Activated CD4-positive, alpha-beta T cell treated with anti-CD3 and anti-CD28 coated beads, Interleukin-2, amount 50 U/mL, for 24 hours (primary cell): ENCODE data around the gene KIAA0753.

Source experiments
- DNase-seq, 2 donors: peaks; one replicate each; pipeline ENCODE4 v3.0.0-alpha.2; 2020; ENCODE audit warnings: low read depth in 1 of 2, low spot score in 1 of 2

The KIAA0753 gene

DNA sequence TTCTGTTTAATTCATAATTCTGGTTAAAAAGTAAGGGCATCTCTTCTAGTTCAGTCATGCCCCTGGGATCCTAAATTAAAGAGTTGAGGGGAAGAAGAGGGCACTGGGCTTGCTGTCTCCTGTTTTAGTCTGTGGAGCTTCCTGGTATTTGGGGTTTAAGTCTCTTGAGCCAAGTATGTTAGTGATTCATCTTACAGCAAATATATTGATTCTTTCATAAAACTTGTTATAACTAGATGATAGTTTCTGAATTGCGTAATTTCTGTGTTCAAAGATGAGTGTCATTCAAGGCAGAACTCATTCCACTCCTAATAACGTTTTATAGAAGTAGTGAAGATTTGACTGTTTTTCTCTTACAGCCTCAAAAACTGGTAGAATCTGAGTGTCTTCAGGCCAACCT lies 2.1 kb upstream of the KIAA0753 start:
- no peak for DNase-seq

DNA sequence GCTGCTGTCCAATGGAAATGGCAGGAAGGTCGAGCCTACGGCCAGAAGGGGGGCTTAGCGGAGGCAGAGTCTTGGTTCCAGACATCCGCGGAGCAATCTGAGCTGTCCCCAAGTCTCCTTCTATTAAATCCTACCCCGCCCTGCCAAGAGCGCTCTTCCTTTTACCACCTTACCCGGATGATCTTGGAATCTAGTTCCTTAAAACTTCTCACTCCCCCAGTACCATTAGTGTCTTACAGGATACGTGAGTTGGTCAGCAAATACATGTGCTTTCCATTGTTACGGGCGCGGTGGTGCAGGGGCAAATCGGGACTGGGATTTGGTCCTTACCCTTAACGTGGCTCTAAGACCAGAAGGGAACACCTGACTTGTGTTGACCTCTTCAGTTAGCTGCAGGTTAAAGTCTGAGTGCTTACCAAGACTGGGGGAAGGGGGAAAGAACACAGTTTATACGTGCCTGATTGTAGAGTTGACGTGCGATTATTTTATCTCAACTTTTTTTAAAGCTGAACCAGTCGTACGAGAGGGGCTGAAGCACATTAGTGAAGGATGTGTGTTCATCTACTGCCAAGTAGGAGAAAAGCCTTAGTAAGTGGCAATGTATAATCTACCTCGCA lies 844 bp upstream of the KIAA0753 start:
- DNase-seq, result no peak

DNA sequence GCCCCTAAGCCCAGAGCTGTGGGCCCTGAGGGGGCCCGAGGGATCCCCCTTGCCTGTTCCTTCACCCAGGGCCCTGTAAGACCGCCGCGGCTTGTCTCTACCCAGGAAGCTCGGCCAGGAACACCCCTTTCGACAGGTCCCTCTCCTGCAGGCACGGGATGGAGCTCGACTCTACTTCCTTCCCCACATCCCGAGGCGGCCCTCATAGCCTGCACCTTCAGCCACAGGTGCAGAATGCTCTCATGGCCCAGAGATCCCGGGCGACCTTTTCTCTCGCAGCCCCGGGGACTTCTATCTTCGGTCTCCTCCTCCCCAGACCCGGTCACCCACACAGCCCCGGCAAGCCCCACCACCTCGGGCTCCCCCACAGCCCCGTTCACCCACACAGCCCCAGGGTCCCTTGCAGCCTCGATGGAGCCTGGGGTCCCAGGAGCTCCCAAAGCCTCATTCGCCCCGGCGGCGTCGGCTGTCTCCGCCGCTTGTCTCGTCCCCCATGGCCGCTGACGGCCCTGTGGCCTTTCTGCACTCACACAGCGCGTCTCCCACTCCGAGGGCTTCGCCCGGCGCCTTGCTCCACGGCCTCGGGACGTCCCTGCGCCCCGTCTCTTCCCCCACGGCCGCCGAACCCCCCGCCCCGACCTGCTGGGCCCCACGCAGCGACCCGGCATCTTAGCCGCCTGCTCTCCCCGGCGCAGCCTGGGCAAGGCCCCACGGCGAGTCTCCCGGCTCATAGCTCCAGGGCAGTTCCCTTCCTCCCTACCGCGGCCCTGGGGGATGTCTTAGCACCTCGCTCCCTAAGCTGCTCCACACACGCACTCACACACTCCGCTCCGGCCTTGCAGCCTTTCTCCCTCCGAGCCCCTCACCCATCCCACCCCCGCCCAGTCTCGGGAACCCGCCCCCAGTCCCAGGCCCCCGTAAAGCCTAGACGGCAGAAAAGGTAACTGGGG lies 650 bp downstream of the KIAA0753 start:
- DNase-seq, result no peak

DNA sequence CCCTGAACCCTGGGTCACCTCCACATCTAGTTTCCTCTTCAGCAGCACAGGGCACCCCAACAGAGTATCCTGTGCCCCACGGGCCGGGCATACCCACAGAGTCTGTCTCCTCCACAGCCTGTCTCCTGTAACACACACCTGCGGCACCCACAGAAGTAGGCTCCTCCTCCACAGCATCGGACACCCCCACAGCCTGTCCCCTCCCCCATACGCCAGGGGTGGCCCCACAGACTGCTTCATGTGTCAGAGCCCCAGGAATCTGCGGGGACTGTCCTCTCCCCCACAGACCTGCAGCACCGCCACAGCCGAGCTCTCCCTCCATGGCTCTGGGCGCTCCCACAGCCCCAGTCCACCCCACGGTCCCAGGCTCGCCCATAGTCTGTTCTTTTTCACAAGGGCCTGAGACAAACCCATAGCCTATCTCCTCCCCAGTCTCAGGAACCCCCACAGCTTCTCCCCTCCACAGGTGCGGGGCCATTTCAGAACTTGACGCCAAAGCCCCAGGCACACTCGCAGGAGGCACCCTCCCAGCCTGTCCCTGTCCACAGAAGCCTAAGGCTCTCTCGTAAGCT lies 1.4 kb downstream of the KIAA0753 start:
- no peak for DNase-seq

DNA sequence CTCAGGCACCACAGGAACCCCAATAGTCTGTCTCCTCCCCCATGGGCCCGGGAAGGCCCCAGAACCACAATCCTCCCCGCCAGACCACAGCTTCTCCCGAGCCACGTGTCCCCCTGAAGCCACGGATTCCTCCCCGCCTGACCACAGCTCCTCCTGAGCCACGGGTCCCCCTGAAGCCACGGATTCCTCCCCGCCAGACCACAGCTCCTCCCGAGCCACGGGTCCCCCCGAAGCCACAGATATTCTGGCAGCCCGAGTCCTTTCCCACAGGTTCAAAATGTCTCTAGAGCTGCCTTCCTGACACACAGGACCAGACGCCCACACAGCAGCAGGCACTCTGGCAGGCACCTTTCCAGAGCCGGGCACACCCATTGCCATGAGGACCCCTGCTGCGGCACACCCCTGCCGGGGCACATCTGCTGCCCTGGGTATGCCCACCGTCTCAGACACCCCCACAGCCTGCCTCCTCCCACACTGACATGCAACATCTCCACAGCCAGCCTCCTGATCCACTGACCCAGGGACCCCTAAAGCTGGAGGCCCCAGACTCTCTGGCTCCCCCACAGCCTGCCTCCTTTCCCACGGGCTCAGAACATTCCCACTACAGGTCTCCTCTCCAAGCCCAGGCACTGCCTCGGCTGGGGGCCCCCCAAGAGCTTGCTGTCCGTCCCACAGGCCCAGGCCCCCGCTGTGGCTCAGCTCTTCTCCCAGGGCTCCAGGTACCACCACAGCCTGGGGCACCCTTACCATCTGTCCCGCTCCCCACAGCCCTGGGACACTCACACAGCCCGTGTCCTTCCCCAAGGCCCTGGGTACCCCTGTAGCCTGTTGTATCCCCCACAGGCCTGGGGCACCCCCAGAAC lies 2.2 kb downstream of the KIAA0753 start:
- DNase-seq, result no peak

DNA sequence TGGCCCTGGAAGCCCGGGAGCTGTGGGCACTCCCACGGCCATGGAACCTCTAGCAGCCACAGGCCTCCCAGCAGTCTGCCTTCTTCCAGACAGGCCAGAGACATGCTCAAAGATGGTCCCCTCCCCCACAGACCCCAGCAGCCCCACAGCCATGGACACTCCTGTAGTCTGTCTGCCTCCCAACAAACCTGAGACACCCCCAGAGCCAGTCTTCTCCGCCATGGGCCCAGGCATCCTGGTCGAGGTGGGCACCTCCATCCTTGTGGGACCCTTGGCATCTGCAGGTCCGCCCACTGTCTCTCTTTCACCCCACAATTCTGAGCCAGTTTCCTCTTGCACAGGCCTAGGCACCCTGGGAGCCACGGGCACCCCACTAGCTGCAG lies 3.1 kb downstream of the KIAA0753 start:
- no peak for DNase-seq

DNA sequence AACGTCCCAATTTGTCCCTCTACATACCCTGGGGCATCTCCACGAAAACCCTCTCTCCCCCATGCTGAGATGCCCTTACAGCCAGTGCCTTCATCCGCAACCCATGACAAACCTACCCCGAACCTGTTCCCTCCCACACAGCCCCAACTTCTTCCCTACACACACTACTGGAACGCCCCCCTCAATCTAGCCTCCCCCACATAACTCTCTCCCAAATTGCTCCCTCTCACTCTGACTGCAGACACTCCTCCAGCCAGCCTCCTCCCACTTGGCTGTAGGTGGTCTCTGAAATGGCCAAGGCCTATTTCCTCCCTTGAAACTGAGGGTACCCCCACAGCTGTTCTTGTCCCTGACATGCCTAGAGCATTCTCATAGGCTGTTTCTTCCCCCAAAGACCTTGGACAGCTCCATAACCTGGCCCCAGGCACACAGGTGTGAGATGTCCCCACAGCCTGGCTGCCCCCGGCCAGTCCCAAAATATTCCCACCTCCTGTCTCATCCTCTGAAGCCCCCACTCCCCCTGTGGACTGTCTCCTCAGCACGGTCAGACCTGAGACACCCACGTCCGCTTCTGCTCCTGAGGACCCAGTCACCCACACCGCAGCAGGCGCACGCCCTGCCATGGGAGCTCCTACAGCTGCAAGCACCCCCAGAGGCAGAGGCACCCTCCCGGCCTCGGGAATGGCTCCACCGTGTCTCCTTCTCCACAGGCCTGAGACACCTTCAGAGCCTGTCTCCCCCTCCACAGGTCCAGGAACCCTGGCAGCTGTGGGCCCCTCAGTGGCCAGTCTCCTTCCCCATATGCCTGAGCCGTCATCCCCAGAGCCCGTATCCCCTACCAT lies 3.7 kb downstream of the KIAA0753 start:
- no peak for DNase-seq

DNA sequence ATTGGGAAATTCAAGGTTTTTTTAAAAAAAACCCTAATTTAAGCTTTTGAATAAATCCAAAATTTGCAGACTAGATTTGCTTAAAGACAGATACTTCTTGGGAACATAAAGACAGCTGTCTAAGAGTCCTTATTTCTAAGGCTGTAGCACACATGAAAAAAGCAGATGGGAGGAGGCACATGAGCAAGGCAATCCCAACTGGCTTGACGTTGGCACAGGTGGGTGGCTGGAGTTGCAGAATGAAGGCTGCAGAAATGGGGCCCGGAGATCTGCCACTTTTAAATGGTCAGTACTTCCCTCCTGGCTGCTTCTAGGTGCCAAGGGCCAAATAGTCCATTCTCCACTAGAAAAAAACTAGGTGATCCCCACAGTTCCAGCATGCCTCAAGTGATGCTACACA lies 4.4 kb downstream of the KIAA0753 start:
- no peak for DNase-seq

DNA sequence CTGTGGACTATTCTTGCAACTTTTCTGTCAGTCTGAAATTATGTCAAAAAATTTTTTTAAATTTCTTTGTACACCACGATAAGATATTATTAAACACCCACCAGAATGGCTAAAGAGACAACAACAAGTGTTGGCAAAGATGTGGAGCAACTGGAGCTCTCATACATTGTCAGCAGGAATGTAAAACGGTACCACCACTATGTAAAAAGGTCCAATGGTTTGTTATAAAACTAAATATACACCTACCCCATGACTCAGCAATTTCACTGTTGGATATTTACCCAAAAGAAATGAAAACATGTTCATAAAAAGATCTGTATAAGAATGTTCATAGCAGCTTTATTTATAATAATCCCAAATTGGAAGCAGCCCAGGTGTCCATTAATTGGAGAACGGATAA lies 7.2 kb downstream of the KIAA0753 start:
- DNase-seq, result no peak

DNA sequence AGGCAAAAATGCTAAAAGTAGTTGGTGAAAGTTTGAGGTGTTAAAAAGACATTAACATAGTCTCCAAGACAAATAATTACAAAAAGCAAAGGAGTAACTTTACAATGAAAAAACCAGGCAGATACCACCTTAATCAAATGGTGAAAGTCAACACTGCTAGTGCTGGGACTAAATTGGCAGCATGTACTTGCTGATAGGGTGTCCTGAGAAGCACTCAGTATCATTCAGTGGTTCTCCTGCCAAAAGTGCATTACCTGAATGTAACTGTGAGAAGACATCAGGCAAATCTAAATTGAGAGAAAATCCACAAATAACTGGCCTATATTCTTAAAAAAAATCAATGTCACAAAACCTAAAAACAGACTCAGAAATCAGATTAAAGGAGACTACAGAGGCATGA lies 8.0 kb downstream of the KIAA0753 start:
- no peak for DNase-seq

DNA sequence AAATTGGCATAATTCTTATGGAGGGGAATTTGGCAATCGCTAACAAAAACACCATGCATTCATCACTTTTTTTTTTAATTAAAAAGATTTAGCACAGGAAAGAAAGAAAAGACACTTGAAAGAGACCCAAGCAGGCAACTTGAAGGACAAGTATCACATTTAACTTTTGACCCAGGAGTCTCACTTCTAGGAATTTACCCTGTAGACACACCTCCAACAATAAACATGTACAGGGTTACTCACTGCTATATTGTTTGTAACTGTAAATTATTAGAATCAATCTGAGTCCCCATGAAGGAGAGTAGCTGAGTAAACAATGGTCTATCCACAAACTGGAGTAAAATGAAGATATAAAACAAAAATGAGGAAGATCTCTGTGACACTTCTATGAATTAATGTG lies 10.1 kb downstream of the KIAA0753 start:
- DNase-seq, result no peak

DNA sequence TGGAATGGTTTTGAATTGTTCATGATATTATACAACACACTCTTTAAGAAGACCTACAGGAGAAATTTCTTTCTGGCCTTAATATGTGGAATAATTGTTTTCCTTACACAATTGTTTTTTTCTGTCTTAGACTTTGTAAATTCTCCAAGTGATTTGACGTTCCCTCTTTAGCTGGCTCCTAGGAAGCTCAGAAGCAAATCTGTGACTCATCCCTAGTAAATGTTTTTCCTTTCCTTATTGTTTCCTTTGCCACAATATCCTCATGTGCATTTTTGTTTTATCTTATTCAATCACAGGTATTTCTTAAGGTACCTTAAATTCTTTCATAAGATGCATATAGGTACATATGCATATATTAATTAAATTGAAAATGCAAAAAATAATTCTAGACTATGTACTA lies 13.5 kb downstream of the KIAA0753 start:
- DNase-seq, result no peak

DNA sequence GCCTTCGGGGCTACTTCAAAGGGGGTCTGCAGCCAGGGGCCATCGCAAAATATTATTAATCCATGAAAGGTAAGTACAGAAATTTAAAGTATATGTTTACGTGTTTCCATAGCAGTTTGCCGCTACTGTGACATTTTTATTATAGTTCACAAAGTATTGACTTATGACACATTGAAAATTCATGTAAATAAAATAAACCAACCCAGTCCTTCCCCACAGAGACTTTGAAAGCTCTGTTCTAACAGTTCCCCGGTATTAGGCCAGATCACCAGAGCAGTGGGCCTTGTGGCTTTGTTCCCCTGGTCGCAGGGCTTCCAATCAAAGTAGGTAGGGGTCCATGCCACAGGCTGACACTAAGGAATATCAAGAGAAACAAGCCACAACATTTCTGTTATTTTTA lies 13.9 kb downstream of the KIAA0753 start:
- no peak for DNase-seq

DNA sequence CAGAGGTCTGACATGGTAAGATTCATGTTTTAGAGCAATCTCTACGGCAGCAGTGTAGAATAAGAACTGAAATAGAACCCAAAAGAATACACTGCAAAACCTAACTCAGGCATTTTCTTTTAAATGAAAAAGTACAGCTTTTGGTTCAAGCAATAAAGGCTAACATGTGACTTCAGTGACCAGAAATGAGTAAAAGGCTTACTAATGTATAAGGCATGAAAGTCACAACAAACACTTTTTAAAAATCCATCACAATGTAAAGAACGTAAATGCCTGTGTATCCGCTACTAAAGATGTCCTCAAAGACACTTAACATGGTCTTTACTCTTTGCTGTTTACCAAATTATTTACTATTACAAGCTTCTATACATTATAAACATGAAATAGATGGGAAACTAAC lies 16.6 kb downstream of the KIAA0753 start:
- DNase-seq, result no peak

DNA sequence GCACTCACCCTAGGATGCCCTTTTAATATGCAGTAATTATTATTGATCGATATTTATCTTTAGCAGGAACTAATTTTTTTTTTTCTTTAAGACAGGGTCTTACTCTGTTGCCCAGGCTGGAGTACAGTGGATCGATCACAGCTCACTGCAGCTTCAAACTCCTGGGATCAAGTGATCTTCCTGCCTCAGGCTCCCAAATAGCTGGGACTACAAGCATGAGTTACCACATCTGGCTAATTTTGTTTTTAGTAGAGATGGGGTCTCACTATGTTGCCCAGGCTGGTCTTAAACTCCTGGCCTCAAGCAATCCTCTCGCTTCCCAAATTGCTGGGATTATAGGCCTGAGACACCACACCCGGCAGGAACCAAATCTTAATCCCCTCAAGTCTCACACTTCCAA lies 29.3 kb downstream of the KIAA0753 start:
- no peak for DNase-seq

DNA sequence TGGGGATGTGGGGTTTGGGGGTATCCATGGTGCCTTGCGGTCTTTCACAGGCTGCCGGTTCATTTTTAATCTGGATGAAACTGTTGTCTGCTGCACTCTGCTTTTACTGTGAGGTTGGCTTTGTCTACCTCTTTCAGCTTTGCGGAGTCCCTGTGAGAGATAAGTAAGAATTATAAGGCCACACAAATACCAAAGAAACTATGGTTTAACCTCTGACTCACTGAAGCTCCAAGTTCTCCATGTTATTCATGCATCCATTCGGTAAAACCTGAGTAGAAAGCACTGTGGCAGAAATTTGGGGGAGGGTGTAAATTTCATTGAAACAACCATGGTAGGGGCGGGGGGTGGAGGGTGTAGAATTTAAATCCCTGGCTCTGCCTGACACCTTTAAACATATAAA lies 30.5 kb downstream of the KIAA0753 start:
- no peak for DNase-seq

DNA sequence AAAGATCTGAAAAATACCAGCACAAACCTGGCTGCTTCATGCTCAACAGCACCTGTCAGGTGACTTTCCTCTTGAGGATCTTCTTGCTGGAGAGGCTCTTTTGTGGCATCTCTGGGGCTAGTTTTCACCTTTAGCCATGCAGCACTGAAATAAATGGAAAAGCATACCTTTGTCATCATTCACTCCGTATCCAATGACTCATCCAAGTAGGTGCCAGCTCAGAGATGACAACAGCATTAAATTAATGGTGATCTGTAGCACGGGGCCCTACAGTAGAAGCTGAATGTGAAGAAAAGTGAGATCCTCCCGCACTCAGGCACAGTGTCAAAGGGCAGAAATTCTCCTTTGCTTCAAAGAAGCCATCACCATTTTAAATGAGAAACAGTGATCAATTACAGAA lies 32.2 kb downstream of the KIAA0753 start:
- no peak for DNase-seq

DNA sequence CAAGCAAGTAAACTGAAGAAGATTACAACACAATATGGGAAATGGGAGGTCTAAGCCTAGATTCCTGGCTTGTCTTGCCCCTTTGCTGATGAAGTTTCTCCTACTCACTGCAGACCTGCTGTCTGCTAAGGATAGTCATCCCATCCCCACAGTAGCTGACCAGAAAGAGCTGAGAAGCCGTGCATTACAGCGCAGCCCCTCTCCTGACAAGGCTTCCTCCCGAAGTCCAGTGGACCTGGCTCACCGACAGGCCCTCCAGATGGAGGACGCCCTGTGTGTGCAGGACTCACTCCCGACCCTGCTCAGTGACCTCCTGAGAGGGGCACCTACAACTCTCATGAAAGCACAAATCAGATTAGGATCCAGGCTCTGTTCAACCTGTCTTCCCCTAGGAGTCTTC lies 35.4 kb downstream of the KIAA0753 start:
- DNase-seq, result no peak

DNA sequence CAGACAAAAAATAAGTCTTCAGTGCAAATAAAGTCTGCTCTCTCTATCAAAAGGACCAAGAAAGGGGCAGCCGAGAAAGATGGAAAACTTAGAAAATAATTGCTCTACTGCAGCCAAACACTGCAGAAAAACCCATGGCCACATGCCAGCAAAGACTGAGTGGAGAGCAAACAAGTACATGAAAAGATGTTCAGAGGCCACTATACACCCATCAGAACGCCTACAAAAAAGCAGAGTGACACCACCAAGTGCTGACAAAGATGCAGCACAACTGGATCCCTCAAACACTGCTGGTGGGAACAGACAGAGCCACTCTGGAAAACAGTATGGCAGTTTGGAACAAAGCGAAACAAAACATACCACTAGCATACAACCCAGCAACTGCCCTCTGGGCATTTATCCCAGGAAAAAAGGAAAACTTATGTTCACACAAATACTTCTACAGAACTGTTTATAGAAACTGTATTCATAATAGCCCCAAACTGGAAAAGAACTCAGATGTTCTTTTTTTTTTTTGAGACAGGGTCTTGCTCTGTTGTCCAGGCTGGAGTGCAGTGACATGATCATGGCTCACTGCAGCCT lies 36.7 kb downstream of the KIAA0753 start:
- DNase-seq, result no peak

DNA sequence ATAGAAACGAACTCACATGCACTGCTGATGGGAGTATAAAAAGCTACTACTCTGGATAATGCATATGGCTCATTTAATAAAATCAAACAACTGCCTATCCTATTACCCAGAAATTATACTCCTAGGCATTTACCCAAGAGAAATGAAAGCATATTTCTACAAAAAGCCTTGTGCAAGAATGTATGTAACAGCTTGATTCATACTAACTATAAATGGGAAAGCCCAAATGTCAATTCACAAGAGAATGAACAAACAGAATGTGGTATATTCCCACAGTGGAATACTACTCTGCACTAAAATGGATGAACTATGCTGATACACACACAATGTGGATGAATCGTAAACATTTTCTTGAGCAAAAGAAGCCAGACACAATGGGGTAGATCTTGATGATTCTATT lies 38.4 kb downstream of the KIAA0753 start:
- DNase-seq, result no peak
